B cell (primary cell): Measurements from ENCODE around the gene MRS2. TPM values are rescaled to one million over a fixed set of nuclear protein-coding genes. Genes with fewer than 3 reads are reported as not detected.
"Not testable (repeated sequence)": the region's sequence is repeated elsewhere in the genome, so short reads cannot be mapped to it uniquely, and the experiment has no call there.

Experiments used
- ATAC-seq: fragments of 200-7000 bp; cut with Tn5 transposase; one replicate; pipeline ENCODE4 v1.10.0; 2021; ENCODE audit warnings: low read depth, mild to moderate bottlenecking, moderate number of reproducible peaks, moderate library complexity
- CTCF ChIA-PET: fragments of 350-600 bp; sonication (Branson Sonifier 250); formaldehyde crosslinking; loops from one replicate; lab custom pipeline; 2021; ENCODE audit warnings: antibody characterized with exemption, inconsistent platforms; lab: Charles Lee
- POLR2A ChIA-PET: fragments of 350-600 bp; sonication (Branson Sonifier 250); formaldehyde crosslinking; loops from one replicate; lab custom pipeline; 2021; ENCODE audit warnings: antibody characterized with exemption; lab: Charles Lee
- DNase-seq: peaks from one replicate; pipeline ENCODE4 v3.0.0; 2013
- H2AFZ ChIP-seq: 2 replicates; pipeline ENCODE4 v1.6.1; 2012; ENCODE audit warnings: mild to moderate bottlenecking, low read depth, low read length; ENCODE audit not compliant: insufficient read depth, poor library complexity, severe bottlenecking
- H3K27ac ChIP-seq, 2 donors: 1 replicate in 1 of 2; 2 replicates in 1 of 2; pipeline ENCODE4 v1.5.1; 2012 to 2013; ENCODE audit warnings: low read length in 2 of 2, mild to moderate bottlenecking in 2 of 2, moderate library complexity in 1 of 2
- H3K27me3 ChIP-seq, 4 experiments: fragments of 200-600 bp in 1 of 4; sonication (generic) in 1 of 4; replicated peaks in 1 of 4; 1 replicate in 2 of 4; 2 replicates in 2 of 4; pipeline versions ENCODE4 v1.6.1 to v1.7.0; 2013 to 2016; ENCODE audit warnings: low read length in 3 of 4, mild to moderate bottlenecking in 2 of 4, mixed read lengths in 1 of 4, moderate library complexity in 1 of 4; ENCODE audit not compliant: insufficient read depth in 4 of 4, control insufficient read depth in 3 of 4; ENCODE audit errors: control extremely low read depth in 1 of 4
- H3K36me3 ChIP-seq, 2 experiments: replicated peaks in 1 of 2; 1 replicate in 1 of 2; 2 replicates in 1 of 2; pipeline versions ENCODE4 v1.6.1 to v1.7.1; 2013; ENCODE audit warnings: low read length in 1 of 2; ENCODE audit not compliant: insufficient read depth in 2 of 2, control insufficient read depth in 1 of 2; ENCODE audit errors: control extremely low read depth in 1 of 2, extremely low read depth in 1 of 2
- H3K4me1 ChIP-seq, 2 donors: fragments of 200-600 bp in 1 of 2; sonication (generic) in 1 of 2; 1 replicate in 1 of 2; 2 replicates in 1 of 2; pipeline versions ENCODE4 v1.5.1 to v1.6.1; 2013 to 2017; ENCODE audit warnings: low read length in 2 of 2; ENCODE audit not compliant: control insufficient read depth in 2 of 2, insufficient read depth in 2 of 2
- H3K4me2 ChIP-seq: replicated peaks from 2 replicates; pipeline ENCODE3; 2012; ENCODE audit warnings: mild to moderate bottlenecking, low read depth, low read length; ENCODE audit not compliant: poor library complexity, severe bottlenecking
- H3K4me3 ChIP-seq, 5 experiments: fragments of 200-600 bp in 1 of 5; sonication (generic) in 1 of 5; 1 replicate in 3 of 5; 2 replicates in 2 of 5; pipeline versions ENCODE4 v1.5.1 to v1.7.0; 2011 to 2016; ENCODE audit warnings: low read length in 4 of 5, mild to moderate bottlenecking in 4 of 5, low read depth in 2 of 5, control low read depth in 1 of 5, moderate library complexity in 1 of 5; ENCODE audit not compliant: insufficient read depth in 1 of 5; ENCODE audit errors: control extremely low read depth in 1 of 5, extremely low read depth in 1 of 5
- H3K79me2 ChIP-seq: fragments of 200-600 bp; sonication (generic); one replicate; pipeline ENCODE4 v1.6.0; 2016; ENCODE audit warnings: low read length; ENCODE audit not compliant: control insufficient read depth, insufficient read depth
- H3K9ac ChIP-seq: fragments of 200-600 bp; sonication (generic); 2 replicates; pipeline ENCODE4 v1.6.1; 2017; ENCODE audit warnings: mild to moderate bottlenecking, low read length, moderate library complexity
- H3K9me3 ChIP-seq, 3 donors: one replicate each; pipeline versions ENCODE4 v1.6.1 to v1.7.1; 2013; ENCODE audit warnings: low read length in 2 of 3; ENCODE audit not compliant: control insufficient read depth in 2 of 3, insufficient read depth in 1 of 3; ENCODE audit errors: control extremely low read depth in 1 of 3
- H4K20me1 ChIP-seq: 2 replicates; pipeline ENCODE4 v1.6.0; 2012; ENCODE audit warnings: mild to moderate bottlenecking, low read length; ENCODE audit not compliant: insufficient read depth, control insufficient read depth, poor library complexity, severe bottlenecking
- H3K27ac Mint-ChIP-seq: one replicate; pipeline ENCODE4 v1.8.0; 2021; ENCODE audit warnings: mixed read lengths
- H3K27me3 Mint-ChIP-seq: one replicate; pipeline ENCODE4 v1.8.0; 2021; ENCODE audit warnings: mixed read lengths
- H3K4me1 Mint-ChIP-seq: one replicate; pipeline ENCODE4 v1.8.0; 2021; ENCODE audit warnings: mixed read lengths
- H3K4me3 Mint-ChIP-seq: one replicate; pipeline ENCODE4 v1.8.0; 2021; ENCODE audit warnings: mixed read lengths
- H3K9me3 Mint-ChIP-seq: one replicate; pipeline ENCODE4 v1.8.0; 2022; ENCODE audit warnings: mixed read lengths; ENCODE audit not compliant: insufficient read depth
- CTCF ChIP-seq: fragments of 200-600 bp; IDR thresholded peaks from one replicate; pipeline ENCODE4 v1.8.0; 2022; ENCODE audit warnings: antibody characterized with exemption, mild to moderate bottlenecking
- EZH2 ChIP-seq: IDR thresholded peaks from 2 replicates; pipeline ENCODE4 v1.6.1; 2012; ENCODE audit warnings: borderline replicate concordance, low read depth, mild to moderate bottlenecking, moderate library complexity, low read length; ENCODE audit not compliant: insufficient read depth, poor library complexity, severe bottlenecking
- WGBS: methylation state at CpG from one replicate; pipeline ENCODE4 v1.1.5; 2013; ENCODE audit warnings: missing lambda C conversion rate; ENCODE audit not compliant: insufficient coverage; 5-methylcytosine and 5-hydroxymethylcytosine counted together
- intact Hi-C: fragments of 100-400 bp; cut with micrococcal nuclease; formaldehyde crosslinking; loops from one replicate; pipeline ENCODE4 v1.10.0; 2022
- polyA plus RNA-seq: library from polyadenylated mRNA; depleted of rRNA; stranded (reverse); fragments of >200 nt; gene quantifications from 2 replicates; pipeline ENCODE4 v1.2.3, GENCODE V29; 2012
- total RNA-seq, 2 donors: library from RNA; stranded (reverse); fragments of 120-200 nt in 1 of 2; gene quantifications; 1 replicate in 1 of 2; 2 replicates in 1 of 2; pipeline versions ENCODE4 v1.2.3 to v1.2.4, GENCODE V29; 2013 to 2022

The MRS2 gene
- total and polyA plus RNA-seq, 2 donors (not counting 1 experiment from before 2014, with no cell fraction given): 16.0 to 25.5 TPM

- H3K27ac ChIP-seq: no peak overlapping the region
- Mint-ChIP-seq H3K4me3 (no peak overlapping the region), H3K9me3 (no peaks in the 10 kb centered on the region), H3K27ac (no peak overlapping the region), H3K27me3 (no peaks in the 10 kb centered on the region), H3K4me1 (peaks cover 4% of the 10 kb centered on the region)
- TF ChIP-seq EZH2 (no peak), CTCF (no peak)
- no CpG with 5 or more reads among the region's 3 CpGs for WGBS
- no peaks in the 10 kb centered on the region for H3K4me1 ChIP-seq
- H3K36me3 ChIP-seq: peaks cover 12 to 65% of the 10 kb centered on the region in 2 experiments
- H3K27me3 ChIP-seq: no peaks in the 10 kb centered on the region
- H3K4me3 ChIP-seq: no peak overlapping the region
- H2AFZ ChIP-seq: no peak overlapping the region
- H3K9ac ChIP-seq: no peak overlapping the region
- DNase-seq (no peak), ATAC-seq (no peak)
- intact Hi-C loops: no loop called here
- POLR2A ChIA-PET: no interaction called here
- peaks cover 24% of the 10 kb centered on the region for H4K20me1 ChIP-seq
- no peaks in the 10 kb centered on the region for H3K79me2 ChIP-seq
- CTCF ChIA-PET: no interaction called here
- no peak overlapping the region for H3K4me2 ChIP-seq
- peaks cover 0 to 3% (median 0%) of the 10 kb centered on the region in 3 donors for H3K9me3 ChIP-seq
Measured at GRCh38 chr6:24410622-24411021, 7.9 kb downstream of the MRS2 start.

GRCh38 chr6:24412294-24412693, 9.6 kb downstream of the MRS2 start:
- Histone ChIP-seq H4K20me1 (peaks cover 20% of the 10 kb centered on the region), H3K4me1 (no peaks in the 10 kb centered on the region), H2AFZ (no peak overlapping the region), H3K27ac (no peak overlapping the region), H3K9me3 (peaks cover 0 to 3% (median 0%) of the 10 kb centered on the region in 3 donors), H3K27me3 (no peaks in the 10 kb centered on the region), H3K9ac (no peak overlapping the region), H3K79me2 (no peaks in the 10 kb centered on the region), H3K4me2 (no peak overlapping the region), H3K36me3 (peaks cover 20 to 71% of the 10 kb centered on the region in 2 experiments), H3K4me3 (no peak overlapping the region)
- ChIA-PET CTCF (interaction anchor here (1.0 kb wide), 1 partner anchor 18 kb away, joined by 5 read pairs; no protein-coding TSS in a partner anchor), POLR2A (no interaction called here)
- no peak for ATAC-seq
- no peak overlapping the region for H3K4me3 Mint-ChIP-seq
- no peak overlapping the region for H3K27ac Mint-ChIP-seq
- intact Hi-C loops: no loop called here
- no peak for TF ChIP-seq CTCF
- no peak for TF ChIP-seq EZH2
- H3K9me3 Mint-ChIP-seq: no peaks in the 10 kb centered on the region
- DNase-seq: no peak
- H3K27me3 Mint-ChIP-seq: no peaks in the 10 kb centered on the region
- H3K4me1 Mint-ChIP-seq: peaks cover 4% of the 10 kb centered on the region
- WGBS: no CpG with 5 or more reads among the region's 4 CpGs

- not testable (repeated sequence) for H3K9me3 Mint-ChIP-seq, H3K4me3 Mint-ChIP-seq
Measured at GRCh38 chr6:24414531-24414930, 11.8 kb downstream of the MRS2 start.

More at GRCh38 chr6:24414531-24414930, 11.8 kb downstream of the MRS2 start:
- Histone ChIP-seq H3K36me3 (peaks cover 21 to 63% of the 10 kb centered on the region in 2 experiments), H4K20me1 (peaks cover 14% of the 10 kb centered on the region)
- POLR2A ChIA-PET, DNase-seq, H3K27me3 Mint-ChIP-seq, H3K27ac ChIP-seq, H3K4me1 Mint-ChIP-seq, H3K79me2 ChIP-seq, H3K27ac Mint-ChIP-seq, H3K27me3 ChIP-seq, intact Hi-C loops, H2AFZ ChIP-seq, H3K4me3 ChIP-seq, H3K9me3 ChIP-seq, ATAC-seq, H3K4me2 ChIP-seq, H3K4me1 ChIP-seq, H3K9ac ChIP-seq: not testable (repeated sequence)
- WGBS: 97% methylated on average over 14 of the region's 15 CpGs
- CTCF ChIA-PET: interaction anchor here (1.1 kb wide), 1 partner anchor 16 kb away, joined by 4 read pairs; no protein-coding TSS in a partner anchor
